Iris pigment epithelial cell (primary cell): ENCODE results near the gene ITK.
A peak's percentile ranks its signal among the peaks of the same experiment; 100 is the strongest.
"Not testable (repeated sequence)": the region's sequence is repeated elsewhere in the genome, so short reads cannot be mapped to it uniquely, and the experiment has no call there.

Experiments used
- DNase-seq: peaks from one replicate; pipeline ENCODE4 v3.0.0-alpha.2; 2011; ENCODE audit warnings: low read depth

ITK gene

GRCh38 chr5:157168286-157168685 is 12.4 kb upstream of the ITK start:
- no peak for DNase-seq

GRCh38 chr5:157172403-157172802 is 8.2 kb upstream of the ITK start:
- DNase-seq, result no peak

- no peak for DNase-seq
These were observed 5.5 kb upstream of the ITK start for GRCh38 chr5:157175071-157175612.

- DNase-seq, result no peak
These were observed 2.7 kb upstream of the ITK start for GRCh38 chr5:157177953-157178352.

GRCh38 chr5:157178966-157179365 is 1.7 kb upstream of the ITK start:
- no peak for DNase-seq

- no peak for DNase-seq
These were observed 1.6 kb downstream of the ITK start for GRCh38 chr5:157182143-157182757.

GRCh38 chr5:157184117-157184670 is 3.6 kb downstream of the ITK start:
- DNase-seq, result no peak

- not testable (repeated sequence) for DNase-seq
These were observed 4.5 kb downstream of the ITK start for GRCh38 chr5:157185122-157185521.

GRCh38 chr5:157186309-157187045 is 5.8 kb downstream of the ITK start:
- DNase-seq, result no peak

- DNase-seq, result no peak
These were observed 6.6 kb downstream of the ITK start for GRCh38 chr5:157187046-157187754.

GRCh38 chr5:157188270-157188669 is 7.6 kb downstream of the ITK start:
- DNase-seq, result no peak

- no peak for DNase-seq
These were observed 8.6 kb downstream of the ITK start for GRCh38 chr5:157189223-157189622.

GRCh38 chr5:157193699-157194424 is 13.2 kb downstream of the ITK start:
- no peak for DNase-seq

- DNase-seq, result no peak
These were observed 15.4 kb downstream of the ITK start for GRCh38 chr5:157196045-157196444.

- DNase-seq, result no peak
These were observed 16.4 kb downstream of the ITK start for GRCh38 chr5:157197086-157197485.

- DNase-seq, result no peak
These were observed 17.8 kb downstream of the ITK start for GRCh38 chr5:157198277-157198986.

GRCh38 chr5:157201857-157202256 is 21.2 kb downstream of the ITK start:
- no peak for DNase-seq

GRCh38 chr5:157203417-157203816 is 22.8 kb downstream of the ITK start:
- DNase-seq, result no peak

GRCh38 chr5:157204765-157205164 is 24.1 kb downstream of the ITK start:
- no peak for DNase-seq

- no peak for DNase-seq
These were observed 25.1 kb downstream of the ITK start for GRCh38 chr5:157205708-157206107.

GRCh38 chr5:157210652-157211051 is 30.0 kb downstream of the ITK start:
- DNase-seq, result peak; percentile 7
